SHP77 (cell line): ENCODE results near the gene PTGS1.

ENCODE experiments used
- DNase-seq, 2 experiments: peaks; one replicate each; lab custom pipeline; 2025; lab: John Stamatoyannopoulos, UW

The PTGS1 gene

GRCh38 chr9:122374885-122375420 is 4.1 kb downstream of the PTGS1 start:
- DNase-seq = peak in 1 of 2 experiments; percentile 34

GRCh38 chr9:122376796-122377195 is 6.0 kb downstream of the PTGS1 start:
- no peak for DNase-seq

GRCh38 chr9:122377241-122378164 is 6.7 kb downstream of the PTGS1 start:
- no peak for DNase-seq

- DNase-seq = no peak
Observed at GRCh38 chr9:122378236-122378635, 7.4 kb downstream of the PTGS1 start.

GRCh38 chr9:122379340-122379739 is 8.5 kb downstream of the PTGS1 start:
- no peak for DNase-seq

GRCh38 chr9:122380293-122380692 is 9.5 kb downstream of the PTGS1 start:
- DNase-seq = no peak

- DNase-seq = no peak
Observed at GRCh38 chr9:122381206-122381950, 10.6 kb downstream of the PTGS1 start.

- DNase-seq = no peak
Observed at GRCh38 chr9:122382901-122383850, 12.4 kb downstream of the PTGS1 start.

- no peak for DNase-seq
Observed at GRCh38 chr9:122383992-122384461, 13.2 kb downstream of the PTGS1 start.

GRCh38 chr9:122386311-122386872 is 15.6 kb downstream of the PTGS1 start:
- no peak for DNase-seq

- DNase-seq = no peak
Observed at GRCh38 chr9:122387536-122387935, 16.7 kb downstream of the PTGS1 start.

GRCh38 chr9:122389195-122389594 is 18.4 kb downstream of the PTGS1 start:
- no peak for DNase-seq

- no peak for DNase-seq
Observed at GRCh38 chr9:122389799-122390481, 19.1 kb downstream of the PTGS1 start.

- DNase-seq = no peak
Observed at GRCh38 chr9:122392284-122392683, 21.5 kb downstream of the PTGS1 start.

GRCh38 chr9:122392714-122393113 is 21.9 kb downstream of the PTGS1 start:
- no peak for DNase-seq

- no peak for DNase-seq
Observed at GRCh38 chr9:122393284-122393983, 22.6 kb downstream of the PTGS1 start.

- no peak for DNase-seq
Observed at GRCh38 chr9:122394265-122395125, 23.7 kb downstream of the PTGS1 start.

GRCh38 chr9:122396614-122397148 is 25.9 kb downstream of the PTGS1 start:
- DNase-seq = no peak

GRCh38 chr9:122397749-122398148 is 26.9 kb downstream of the PTGS1 start:
- no peak for DNase-seq
